G401.6 (cell line): ENCODE measurements around the gene TNS1.

Experiments
- FAIRE-seq: peaks from 2 replicates; lab custom pipeline; 2012; peaks lifted over from hg19 to GRCh38; lab: Jason Lieb, UNC

Gene TNS1

DNA sequence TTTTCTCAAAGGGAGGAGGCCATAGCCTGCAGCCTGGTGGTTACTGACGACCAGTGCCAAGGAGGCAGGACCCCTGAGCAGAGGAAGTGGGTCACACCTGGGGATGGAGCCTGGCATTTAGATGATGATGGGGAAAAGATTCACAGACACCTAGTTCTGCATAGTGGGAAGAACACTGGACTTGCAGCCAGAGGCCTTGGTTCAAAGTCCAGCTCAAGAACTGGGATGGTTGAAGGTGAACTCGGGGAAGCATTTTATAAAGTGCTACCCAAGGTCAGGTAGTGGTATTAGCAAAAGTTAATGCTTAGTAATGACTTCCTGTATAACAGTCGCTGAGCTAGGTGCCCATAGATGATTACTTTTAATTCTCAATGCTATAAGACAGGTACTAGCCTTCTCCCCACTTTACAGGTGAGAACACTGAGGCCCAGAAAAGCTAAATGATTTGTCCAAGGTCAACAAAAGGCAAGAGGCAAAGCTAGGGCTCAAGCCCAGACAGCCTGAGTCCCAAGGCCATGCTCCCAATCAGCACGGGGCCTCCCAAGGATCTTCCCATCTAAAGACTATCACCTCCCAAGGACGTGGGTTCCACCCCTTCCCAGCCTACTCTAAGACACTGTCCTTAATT lies 134.4 kb downstream of the TNS1 start:
- no peak for FAIRE-seq

DNA sequence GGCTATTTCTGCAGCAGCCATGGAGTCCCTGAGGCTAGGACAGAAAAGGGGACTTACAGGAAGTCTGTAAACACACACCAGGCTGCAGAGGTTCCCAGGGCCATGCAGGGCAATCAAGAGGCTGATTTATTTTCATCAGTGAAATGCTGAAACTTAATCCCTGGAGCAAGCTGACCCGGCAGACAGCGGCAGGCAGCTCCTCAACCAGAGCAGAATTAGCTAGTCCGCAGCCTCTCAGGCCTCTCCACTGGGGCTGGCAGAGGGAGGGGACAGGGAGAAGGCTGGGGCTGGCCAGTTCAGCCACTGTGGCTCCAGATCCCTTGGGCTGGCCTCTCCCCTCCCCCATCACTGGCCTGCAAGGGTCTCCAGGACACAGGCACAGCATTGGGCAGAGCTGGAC lies 136.3 kb downstream of the TNS1 start:
- no peak for FAIRE-seq

DNA sequence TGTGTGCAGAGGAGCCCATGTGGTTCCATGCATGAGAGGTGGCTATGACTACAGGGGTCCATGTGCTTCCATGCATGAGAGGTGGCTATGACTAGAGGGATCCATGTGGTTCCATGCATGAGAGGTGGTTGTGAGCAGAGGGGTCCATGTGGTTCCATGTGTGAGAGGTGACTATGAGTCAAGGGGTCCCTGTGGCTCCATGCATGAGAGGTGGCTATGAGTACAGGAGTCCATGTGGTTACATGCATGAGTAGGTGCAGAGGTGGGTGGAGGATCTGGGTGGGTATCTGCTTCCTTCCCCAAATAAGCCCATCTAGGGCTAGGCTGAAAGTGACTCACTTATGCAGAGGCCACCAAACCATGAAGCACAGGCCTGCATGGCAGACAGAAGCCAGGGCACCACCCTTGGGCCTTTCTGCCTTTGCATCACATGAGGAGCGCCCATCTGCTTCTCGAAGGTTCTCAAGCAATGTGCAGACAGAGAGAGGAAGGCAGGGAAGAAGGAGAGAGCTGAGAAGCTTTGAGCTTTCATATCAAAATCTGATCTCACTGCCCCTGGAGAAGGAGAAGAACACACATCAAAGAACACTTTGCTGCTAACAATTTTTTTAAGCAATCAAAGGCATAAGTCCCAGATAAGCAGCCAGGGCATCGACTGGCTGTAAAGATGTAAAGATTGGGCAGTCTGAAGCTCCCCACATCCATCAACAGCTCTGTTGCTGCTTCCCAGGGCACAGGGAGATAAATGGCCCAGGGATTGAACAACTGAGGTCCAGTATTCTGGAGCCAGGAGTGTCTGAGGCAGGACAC lies 137.6 kb downstream of the TNS1 start:
- no peak for FAIRE-seq

DNA sequence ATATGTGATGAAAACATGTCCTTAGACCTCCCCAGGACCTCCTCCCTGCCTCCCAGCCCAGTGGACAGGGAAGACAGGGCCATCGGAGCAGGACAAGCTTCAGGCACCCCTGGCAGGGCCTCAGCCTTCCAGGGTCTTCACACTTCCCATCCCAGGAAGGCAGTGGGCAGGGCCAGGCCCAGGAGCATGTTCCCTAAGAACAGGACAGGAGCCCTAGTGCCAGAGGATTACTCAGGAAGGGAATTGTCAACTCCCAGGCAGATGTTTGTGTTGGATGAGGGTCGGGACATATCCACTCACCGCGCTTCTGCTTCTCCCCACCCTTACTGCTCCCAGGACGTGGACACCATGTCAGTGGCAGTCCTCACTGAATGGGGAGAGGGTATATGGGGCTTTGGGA lies 138.9 kb downstream of the TNS1 start:
- no peak for FAIRE-seq

DNA sequence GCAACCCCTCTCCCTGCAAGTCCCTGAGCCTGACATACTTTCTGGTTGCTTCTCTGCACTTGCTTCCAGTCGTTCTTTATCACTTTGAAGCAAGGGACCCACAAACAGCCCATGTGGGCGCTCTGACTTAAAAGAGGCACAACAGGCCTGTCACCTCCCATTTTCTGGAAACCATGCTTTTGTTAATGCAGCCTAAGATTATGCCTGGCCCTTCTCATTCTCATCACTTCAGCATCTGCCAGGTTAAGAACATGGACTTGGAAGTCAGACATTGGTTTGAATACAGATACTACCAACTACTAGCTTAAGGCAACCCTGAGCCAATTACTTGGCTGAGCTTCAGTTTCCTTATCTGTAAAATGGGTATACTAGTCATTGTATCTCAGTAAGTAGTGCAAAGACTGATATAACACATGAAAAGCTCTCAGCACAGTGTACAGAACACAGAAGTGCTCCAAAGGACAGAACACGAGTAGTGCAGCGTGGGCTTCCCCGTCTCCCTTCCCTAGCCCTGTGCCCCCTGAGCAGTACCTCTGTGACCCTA lies 141.4 kb downstream of the TNS1 start:
- FAIRE-seq = no peak

DNA sequence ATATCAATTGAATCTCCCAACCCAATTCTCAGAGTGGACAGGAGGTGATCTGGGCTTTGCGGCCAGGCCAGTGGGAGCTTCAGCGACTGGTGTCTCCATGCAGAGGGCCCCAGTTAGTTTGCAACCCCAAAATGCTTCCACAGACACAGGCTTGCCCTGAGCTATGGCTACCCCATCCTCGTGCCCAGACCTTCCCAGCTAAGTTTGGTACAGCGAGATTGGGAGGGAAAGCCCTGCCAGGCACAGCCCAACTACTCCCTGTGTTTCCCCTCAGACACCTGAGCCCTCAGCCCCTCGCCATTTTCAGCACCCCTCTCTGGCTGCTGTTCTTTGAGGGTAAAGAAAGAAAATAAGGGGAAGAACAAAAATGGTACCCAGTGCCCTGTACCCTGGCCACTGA lies 142.9 kb downstream of the TNS1 start:
- no peak for FAIRE-seq

DNA sequence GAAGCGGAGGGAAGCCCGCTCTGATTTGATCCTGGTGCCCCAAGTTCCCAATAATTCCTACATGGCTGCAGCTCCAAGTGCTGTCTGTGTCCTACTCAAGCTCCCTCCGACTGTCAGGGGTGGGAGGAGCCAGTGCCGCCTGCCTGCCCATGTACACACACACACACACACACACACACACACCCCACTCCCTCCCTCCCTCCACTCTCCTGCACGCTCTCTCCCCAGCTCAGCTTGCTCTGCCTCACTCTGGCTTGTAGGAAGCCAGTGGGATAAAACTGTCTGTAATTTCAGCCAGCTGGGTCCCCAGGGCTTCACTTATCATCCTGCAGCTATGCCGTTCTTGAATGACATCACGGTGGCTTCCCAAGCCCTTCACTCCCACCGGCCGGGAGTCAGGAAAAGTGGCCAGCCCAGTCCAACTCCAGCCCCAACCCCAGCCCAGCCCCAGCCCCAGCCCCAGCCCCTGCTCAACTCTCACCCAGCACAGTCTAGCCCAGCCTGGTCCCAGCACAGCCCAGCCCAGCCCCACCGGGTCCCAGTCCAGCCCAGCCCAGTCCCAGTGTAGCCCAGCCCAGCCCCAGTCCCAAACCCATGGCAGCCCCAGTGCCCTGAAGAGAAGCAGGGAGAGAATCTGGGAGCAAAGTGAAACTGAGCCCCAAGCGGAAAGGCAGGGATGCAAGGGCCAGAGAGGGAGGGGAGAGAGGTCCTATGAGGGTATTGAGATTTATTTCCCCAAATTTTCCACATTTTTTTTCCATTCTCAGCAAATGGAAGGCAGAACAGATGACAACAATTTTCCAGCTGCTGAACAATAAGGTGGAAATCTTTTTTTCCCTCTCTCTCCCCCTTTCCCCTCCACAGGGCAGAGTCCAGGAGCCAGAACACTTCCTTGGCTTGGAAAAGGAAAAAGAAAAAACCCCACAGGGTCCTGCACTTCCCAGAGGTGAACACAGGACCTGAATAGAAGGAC lies 144.0 kb downstream of the TNS1 start:
- no peak for FAIRE-seq

DNA sequence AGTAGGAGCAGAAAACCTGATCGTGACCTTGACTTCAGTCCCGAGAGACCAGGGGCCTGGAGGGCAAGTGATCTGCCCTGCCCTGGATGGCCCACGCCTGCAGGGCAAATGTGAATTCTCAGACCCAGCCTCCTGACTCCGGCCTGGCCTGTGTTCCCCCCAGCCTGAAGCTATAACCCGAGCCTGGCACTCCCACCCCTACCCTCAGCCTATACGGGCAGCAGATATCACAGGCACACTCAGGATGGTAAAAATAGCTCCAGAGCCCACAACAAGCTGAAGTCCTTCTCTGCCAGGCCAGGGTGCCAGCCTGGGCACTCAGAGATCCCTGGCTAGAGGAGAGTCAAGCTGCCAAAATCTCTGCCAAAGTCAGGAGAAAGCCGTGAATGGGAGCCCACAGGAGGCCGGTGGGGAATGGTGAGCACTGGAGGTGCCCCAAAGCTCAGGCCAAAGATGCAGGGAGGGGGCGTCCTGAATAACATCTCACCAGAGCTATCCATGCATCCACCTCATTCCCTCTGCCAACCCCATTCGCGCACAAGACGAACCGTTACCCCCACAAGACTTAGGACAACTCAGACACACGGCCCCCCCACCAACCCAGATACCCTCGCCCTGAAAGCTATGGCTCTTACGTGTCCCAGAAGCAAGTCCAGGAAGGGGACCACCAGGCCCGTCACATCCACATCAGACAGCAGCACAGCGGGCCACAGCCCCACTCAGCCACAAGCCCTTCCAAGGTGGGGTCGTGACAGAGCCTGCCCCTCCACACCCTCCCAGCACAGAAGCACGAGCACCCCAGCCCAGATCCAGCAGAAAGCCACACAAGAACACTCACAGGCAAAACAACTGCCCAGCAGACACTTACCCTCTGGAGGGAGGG lies 144.9 kb downstream of the TNS1 start:
- no peak for FAIRE-seq

DNA sequence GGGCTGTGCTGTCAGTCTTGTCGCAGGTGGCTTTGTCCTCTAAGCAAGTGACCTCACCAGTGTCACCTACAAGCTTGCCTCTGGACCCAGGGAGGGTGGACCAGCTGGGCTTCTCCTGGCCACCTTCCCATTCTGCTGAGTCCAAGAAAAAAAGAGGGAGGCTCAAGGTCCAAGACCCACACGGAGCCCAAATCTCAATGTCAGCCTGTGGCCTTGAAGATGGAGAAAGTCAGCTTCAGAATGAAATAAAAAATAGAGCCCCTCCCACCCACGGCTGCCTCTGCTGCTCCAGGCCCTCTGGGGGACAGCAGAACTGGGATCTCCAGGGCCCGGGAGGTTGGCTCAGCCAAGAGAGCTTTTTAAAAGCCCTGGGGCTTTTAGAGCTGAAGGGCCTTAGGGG lies 145.9 kb downstream of the TNS1 start:
- FAIRE-seq = no peak

DNA sequence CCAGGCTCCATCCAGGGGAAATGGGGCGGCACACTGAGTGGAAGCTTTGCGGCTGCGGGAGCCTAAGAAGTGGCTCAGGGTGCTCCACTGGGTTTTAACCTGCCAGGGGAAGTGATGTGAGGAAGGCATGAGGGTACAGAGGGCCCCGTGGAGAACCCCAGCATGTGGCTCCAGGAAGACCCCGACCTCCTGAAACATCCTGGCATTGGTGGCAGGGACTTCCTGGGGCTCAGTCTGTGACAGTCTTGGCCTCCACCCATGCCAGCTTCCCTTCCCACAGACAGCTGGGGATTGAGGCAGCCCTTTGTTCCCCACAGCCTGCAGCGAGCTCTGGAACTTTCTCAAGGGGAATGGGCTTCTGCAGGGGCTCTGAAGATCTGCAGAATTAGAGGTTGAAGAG lies 146.6 kb downstream of the TNS1 start:
- FAIRE-seq = no peak

DNA sequence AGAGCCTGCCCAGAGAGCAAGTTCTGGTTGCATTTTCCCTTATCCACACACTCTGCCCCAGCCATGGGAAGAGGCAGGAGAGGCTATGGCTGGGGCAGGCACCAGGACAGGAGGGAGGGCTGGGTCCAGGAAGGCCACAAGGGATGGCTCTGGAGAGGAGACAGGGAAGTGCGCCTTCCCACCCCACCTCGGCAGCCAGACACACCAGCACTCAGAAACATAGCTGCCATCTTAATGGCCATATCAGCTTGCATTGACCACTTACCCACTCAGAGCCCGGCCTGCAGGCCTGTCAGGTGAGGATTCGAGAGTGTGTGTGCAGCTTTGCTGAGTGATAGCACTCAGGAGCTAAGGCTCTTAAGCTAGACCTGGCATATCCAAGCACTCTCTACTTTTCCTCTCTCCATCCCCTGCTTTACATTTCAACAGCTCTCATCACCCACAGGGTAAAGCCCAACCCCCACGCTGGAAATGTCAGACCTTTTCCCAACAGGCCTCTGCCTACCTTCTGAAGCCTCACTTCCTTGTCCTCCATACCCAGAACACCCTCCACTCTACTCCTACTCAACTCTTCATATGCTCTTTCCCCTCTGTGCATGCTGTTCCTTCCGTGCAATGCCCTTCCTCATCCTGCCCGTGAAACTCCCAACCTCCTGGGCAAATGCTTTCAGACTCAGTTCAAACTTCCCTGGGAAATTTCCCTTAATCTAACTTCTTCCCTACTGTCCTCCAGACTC lies 147.9 kb downstream of the TNS1 start:
- FAIRE-seq = no peak

DNA sequence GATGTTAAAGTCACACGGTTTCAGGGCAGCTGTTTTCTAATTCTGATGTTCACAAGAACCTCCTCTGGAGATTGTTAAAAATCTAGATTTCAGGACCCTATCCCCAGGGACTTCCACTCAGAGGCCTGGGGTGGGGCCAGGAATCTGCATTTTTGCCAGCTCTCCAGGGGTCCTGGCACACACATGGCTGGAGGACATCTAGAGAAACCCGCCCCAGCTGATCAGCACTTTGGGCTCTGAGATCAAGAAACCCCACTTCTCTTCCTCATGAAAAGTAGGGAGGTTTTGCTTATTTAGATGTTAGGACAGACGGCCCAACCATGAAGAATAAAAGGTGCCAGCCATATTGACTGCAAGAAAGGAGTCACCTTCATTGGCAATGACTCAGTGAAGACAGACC lies 148.8 kb downstream of the TNS1 start:
- FAIRE-seq = no peak

DNA sequence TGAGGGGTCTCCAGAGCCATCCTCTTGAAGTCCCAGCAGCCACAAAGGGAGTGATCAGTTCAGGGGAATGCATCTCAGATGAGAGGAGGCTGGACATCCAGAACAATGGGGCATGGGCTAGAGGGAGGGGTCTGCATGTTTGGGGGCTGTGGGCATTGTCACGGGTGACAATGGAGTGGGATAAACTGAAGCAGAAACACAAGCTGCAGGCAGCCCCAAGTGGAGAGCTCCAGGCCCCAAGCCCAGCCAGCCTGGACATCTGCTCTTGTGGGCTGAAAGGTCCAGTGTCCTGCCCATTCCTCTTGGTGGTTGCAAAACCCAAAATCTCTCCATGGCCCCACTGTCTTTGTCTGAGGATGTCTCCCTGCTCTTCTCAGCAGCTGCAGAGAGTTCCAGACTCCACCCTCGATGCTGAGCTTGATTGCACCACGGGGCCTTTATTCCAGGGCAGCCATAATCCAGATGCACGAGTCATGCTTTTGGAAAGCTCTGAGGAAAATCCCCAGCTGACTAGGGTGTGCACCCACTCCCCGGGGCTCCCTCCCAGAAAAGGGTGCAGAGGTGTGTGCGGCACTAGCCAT lies 149.4 kb downstream of the TNS1 start:
- no peak for FAIRE-seq

DNA sequence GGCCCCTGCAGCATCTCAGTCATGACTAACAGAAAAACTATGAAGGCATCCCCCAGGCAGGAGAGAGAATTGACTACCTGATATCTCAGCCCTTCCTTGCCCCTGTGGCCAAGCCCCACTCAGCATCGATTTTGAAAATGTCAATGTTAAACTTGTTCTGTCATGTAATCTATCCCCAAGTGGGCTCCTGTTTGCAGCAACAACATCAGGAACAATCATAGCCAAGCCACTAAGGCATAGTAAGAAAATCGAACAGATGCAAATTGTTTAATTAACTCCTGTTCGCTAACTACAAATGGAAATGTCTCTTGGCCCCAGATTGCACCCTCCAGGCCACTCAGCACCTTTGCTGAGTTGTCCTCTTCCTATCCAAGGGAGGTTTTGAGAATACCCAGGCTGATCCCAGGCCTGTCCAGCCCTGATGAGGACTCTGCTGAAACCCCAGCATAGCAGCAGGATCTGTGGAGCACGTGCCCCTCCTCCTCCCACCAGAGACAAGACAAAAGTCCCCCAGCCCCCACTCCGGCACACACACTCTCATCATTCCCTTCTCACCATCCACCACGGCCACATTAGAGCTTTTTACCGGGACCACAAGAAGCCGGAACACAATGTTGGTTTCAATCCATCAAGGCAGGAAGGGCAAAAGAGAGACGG lies 150.1 kb downstream of the TNS1 start:
- FAIRE-seq = no peak

DNA sequence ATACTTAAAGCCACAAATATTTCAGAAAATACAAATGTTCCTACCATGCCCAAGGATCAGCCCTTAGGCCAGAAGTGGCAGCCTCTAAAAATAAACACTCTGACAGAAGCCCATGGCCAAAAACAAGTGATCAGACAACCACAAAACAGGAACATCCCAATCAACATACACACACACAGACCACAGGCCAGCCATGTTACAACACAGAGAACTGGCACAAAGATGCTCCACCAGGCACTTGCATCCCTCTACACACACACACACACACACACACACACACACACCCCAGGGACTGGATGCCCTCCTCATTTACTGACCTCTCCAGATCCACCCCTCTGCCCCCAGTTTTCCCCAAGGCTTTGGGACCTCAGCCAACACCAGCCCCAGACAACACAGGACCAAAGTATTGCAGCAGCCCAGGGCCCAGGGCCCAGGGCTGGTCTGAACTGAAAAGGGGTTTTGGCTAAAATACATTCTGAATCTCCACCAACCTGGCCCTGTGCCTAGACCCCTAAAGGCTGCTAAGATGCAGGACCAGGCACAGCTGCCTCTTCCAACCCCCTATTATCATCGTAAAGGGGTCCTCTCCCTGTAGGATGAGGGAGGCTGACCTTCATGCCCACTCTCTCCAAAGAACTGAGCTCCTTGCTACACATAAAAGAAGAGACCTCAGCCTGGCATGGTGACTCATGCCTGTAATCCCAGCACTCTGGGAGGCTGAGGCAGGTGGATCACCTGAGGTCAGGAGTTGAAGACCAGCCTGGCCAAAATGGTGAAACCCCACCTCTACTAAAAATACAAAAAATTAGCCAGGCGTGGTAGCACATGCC lies 151.4 kb downstream of the TNS1 start:
- no peak for FAIRE-seq

DNA sequence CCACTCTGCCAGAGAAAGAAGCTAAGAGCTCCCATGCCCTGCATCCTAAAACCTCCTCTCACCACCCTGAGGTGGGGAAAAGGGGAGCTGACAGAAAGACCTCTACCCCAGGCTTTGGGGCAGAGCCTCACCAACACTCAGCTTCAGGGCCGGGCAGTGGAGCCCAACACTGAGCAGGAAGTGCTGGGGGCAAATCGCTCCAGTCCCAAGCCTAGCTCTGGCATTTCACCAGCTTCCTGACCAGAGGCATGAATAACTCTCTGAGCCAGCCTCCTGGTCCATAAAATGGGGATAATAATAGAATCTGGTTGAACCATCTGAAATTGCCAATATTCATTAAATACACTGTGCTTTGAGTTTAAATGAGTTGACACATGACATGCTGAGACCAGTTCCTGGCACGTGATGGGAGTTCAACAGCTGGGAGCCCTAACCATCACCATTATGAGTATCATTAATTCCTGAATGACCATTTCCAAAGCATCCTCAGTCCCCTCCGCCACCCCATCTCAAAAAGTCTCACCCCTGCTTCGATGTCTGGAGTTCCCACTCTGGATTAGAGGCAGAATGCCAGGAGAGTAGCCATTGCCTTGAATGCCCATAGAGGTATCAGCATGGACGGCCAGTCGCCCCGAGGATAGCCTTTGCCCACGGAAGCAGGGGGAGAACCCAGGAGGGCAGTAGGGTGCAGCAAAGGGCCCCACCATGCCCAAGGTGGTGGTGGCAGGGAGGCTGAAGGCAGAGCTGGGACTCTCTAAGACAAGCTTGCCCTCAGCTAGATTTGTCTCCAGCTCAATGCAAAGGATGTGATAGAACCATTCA lies 153.4 kb downstream of the TNS1 start:
- FAIRE-seq = no peak

DNA sequence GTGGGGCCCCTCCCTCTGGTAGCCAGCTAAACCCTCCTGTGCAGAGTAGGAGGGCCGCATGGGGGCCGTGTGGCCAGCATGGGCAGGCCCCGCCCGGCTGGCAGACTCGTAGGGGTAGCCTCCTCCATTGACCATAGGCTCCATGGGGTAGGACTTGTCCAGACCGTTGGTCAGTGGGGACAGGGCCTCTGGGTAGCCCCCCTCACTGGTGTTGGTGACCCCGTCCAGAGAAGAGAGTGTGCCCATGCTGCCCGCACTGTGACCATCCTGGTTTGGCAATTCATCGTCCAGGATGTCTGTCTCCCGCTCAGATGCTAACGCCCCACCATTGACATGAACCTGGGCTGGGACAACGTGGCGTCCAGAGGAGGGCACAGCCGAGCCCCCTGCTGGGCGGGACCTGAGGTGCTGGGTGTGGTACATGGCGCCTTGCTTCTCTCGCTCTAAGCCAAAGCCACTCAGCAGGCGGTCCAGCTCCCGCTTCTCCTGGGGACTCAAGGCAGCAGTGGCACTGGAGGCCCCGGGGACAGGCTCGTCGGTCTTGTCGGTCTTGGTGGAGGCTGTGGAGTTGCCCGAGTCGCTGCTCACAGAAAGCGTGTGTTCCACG lies 154.3 kb downstream of the TNS1 start:
- FAIRE-seq = no peak
